Measurements from ENCODE around the gene GREM2.

GREM2 gene

DNA sequence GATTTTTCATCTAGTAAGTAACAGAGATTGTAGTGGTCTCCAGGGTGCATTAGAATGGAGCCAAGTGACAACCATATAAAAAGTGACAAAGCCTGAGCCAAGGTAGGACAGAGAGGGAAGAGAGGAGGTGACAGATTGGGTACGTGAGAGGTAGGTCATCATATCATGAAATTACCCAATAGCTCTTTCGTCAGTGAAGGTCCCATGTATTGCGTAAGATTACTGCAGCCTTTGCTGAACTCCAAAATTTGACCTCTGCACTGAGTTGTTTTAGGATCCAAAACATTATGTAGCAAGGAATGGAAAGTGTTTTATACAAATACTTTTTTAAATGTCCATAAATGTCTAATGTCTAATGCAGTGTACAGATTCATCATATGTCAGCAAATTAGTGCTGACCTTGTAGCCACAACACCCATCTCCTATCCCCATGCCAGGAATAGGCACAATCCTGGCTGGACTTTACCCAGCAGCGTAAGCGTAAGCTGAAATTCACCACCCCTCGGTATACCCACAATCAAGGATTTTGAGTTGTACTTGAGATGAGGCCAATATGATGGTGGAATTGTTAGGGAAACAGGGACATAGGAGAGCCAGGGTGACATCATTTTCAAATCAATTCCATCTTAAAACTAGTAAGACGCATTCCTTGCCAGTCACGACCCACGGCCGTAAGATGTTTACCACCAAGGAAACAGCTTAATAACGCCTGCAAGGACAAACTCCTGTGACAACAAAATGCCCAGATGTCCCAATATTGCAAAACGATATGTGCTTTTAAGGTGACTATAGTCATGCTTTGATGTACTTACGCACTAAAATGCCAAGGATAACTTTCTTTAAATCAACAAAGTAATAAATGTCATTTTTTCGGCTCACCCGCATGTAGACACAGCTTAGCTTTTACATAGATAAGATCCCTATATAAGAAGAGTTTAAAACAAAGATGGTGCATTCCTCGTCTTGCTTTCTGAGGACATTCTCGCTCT is 38.1 kb upstream of the GREM2 start:
- TF ChIP-seq, protein P1, sequence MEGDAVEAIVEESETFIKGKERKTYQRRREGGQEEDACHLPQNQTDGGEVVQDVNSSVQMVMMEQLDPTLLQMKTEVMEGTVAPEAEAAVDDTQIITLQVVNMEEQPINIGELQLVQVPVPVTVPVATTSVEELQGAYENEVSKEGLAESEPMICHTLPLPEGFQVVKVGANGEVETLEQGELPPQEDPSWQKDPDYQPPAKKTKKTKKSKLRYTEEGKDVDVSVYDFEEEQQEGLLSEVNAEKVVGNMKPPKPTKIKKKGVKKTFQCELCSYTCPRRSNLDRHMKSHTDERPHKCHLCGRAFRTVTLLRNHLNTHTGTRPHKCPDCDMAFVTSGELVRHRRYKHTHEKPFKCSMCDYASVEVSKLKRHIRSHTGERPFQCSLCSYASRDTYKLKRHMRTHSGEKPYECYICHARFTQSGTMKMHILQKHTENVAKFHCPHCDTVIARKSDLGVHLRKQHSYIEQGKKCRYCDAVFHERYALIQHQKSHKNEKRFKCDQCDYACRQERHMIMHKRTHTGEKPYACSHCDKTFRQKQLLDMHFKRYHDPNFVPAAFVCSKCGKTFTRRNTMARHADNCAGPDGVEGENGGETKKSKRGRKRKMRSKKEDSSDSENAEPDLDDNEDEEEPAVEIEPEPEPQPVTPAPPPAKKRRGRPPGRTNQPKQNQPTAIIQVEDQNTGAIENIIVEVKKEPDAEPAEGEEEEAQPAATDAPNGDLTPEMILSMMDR (IDR thresholded peaks at IDR 0.05; ENCODE audit: low read depth, low read length) = no peak
- DNase-seq (ENCODE audit: low read depth in 2 of 2) = no peak
- H3K4me3 ChIP-seq (replicated peaks in 1 of 2; ENCODE audit: low read depth in 2 of 2, low read length in 2 of 2) = no peak overlapping the region

DNA sequence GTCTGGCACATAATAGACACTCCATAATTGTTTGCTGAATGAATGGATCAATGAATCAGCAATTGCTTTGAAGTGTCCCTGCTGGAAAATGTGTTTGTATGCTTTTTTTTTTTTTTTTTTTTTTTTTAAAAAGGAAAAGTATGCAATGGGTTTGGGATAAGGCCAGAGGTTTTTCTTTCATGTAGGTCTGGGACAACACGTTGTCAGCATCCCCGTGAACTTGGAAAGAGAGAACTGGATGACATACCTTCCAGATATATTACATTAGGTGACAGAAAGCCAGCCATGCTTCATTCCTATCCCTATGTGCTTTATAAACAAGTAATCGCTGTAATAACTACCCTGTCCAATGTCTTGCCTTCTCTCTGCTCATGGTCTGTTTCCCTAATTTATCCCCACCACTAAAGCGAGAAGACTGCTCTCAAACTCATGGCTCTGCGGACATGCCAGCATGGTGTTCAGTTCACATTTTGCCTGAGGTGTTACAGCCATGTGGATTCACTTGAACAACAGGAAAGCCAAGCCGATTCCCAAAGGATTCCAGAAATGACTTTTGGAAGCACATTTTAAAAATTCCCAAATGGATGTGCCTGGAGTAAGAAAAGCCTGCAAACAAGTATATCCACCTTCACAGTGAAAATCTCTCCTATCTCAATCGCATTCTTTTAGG is 34.8 kb upstream of the GREM2 start:
- TF ChIP-seq, protein P1 (IDR thresholded peaks at IDR 0.05; ENCODE audit: low read depth, low read length) = no peak
- no peak overlapping the region for H3K4me3 ChIP-seq (replicated peaks in 1 of 2; ENCODE audit: low read depth in 2 of 2, low read length in 2 of 2)
- DNase-seq (ENCODE audit: low read depth in 2 of 2) = no peak

DNA sequence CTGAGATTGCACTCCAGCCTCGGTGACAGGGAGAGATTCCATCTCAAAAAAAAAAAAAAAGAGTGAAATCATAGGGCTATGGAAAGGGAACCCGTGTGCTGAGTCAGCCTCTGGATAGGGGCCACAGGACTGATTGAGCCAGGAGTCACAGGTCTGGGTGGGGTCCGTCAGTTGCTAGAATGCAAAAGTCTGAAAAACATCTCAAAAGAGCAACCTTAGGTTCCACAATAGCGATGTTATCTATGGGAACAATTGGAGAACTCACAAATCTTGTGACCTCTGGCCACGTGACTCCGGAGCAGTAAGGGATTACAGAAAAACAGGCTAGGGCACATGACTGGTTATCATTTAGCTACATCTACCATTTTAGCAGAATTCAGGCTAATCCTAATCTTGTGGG is 32.8 kb upstream of the GREM2 start:
- no peak for DNase-seq (ENCODE audit: low read depth in 2 of 2)
- H3K4me3 ChIP-seq (replicated peaks in 1 of 2; ENCODE audit: low read depth in 2 of 2, low read length in 2 of 2) = no peak overlapping the region
- TF ChIP-seq, protein P1 (IDR thresholded peaks at IDR 0.05; ENCODE audit: low read depth, low read length) = no peak

DNA sequence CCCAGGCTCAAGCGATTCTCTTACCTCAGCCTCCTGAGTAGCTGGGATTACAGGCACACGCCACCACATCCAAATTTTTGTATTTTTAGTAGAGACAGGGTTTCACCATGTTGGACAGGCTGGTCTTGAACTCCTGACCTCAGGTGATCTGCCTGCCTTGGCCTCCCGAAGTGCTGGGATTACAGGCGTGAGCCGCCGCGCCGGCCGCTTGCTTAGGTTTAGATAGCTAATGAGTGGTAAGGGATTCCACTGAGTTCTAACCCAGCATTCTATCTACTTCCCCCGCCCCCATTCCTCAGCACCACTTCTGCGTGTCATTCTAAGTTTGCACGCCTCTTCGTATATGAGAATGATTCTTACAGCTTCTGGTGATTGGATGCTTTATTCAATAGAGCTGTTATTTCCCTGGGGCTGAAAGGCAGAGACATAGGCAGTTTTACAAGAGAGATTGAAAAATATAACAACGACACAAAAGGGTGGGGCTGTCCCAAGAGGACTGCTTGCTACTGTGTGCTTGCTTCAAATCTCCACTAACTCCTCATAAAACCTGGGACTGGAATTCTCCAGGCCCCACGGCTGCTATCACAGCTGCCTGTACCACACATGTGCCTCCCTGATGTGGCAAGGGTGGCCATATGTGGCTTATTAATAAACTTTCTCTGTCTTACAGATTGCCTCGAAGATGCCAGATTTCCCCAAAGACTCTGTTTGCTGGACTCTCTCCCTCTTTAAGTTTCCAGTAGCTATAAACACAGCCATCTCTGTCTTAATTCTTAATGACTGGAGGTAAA is 23.7 kb upstream of the GREM2 start:
- no peak overlapping the region for H3K4me3 ChIP-seq (replicated peaks in 1 of 2; ENCODE audit: low read depth in 2 of 2, low read length in 2 of 2)
- DNase-seq (ENCODE audit: low read depth in 2 of 2) = no peak
- TF ChIP-seq, protein P1 (IDR thresholded peaks at IDR 0.05; ENCODE audit: low read depth, low read length) = no peak

DNA sequence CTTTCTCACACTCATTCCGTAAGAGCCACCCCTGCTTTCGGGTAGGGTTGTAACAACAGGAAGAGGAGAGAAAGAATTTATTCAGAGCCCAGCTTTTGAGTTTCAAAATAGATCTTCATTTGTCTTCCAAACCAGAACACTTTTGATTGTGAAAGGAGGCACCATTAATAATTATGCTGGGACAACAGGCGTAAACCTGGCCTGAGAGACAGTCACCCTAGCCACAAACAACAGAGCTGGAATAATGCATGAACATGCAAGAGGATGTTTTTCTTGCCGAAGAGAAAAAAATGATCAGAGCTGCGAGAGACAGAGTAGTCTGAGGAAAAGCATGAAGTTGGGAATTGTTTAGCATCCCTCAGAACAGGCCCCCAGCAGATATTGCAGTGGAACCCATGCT is 18.5 kb upstream of the GREM2 start:
- no peak for DNase-seq (ENCODE audit: low read depth in 2 of 2)
- no peak overlapping the region for H3K4me3 ChIP-seq (replicated peaks in 1 of 2; ENCODE audit: low read depth in 2 of 2, low read length in 2 of 2)
- TF ChIP-seq, protein P1 (IDR thresholded peaks at IDR 0.05; ENCODE audit: low read depth, low read length) = no peak

DNA sequence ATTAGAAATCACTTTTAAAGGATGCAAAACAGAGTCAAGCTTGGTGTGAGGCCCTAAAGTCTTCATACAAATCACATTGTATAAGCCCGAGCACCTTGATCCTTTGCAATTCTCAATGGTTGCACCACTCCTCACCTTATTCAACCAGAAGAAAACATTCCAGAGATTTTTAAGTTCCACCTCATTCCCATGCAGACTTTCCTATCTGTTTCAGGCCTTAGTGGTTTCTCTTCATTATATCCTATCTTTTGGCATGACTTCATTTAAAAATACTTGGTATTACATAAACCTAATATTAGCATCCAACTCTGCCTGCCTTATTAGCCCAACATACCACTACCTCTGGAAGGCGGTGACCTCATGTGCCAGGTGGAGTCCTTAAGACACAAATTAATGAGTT is 9.3 kb upstream of the GREM2 start:
- DNase-seq (ENCODE audit: low read depth in 2 of 2) = no peak
- TF ChIP-seq, protein P1 (IDR thresholded peaks at IDR 0.05; ENCODE audit: low read depth, low read length) = no peak

More for the DNA sequence above, 9.3 kb upstream of the GREM2 start:
- no peak overlapping the region for H3K4me3 ChIP-seq (replicated peaks in 1 of 2; ENCODE audit: low read depth in 2 of 2, low read length in 2 of 2)
